HCT116 (cell line): ENCODE data around the gene APOL4.

Experiments used
- CTCF ChIP-seq, 3 experiments: fragments of 200-600 bp in 1 of 3; sonication (generic) in 1 of 3; IDR thresholded peaks in 2 of 3; conservative IDR thresholded peaks in 1 of 3; 2 replicates each; pipeline ENCODE4 v1.5.1; 2012 to 2017; ENCODE audit warnings: low read depth in 2 of 3, low read length in 2 of 3, antibody characterized with exemption in 1 of 3, borderline replicate concordance in 1 of 3, control low read depth in 1 of 3, mild to moderate bottlenecking in 1 of 3, mixed read lengths in 1 of 3, mixed run types in 1 of 3, moderate library complexity in 1 of 3; ENCODE audit not compliant: insufficient read depth in 1 of 3
- EZH2 ChIP-seq: fragments of 200-600 bp; sonication (generic); IDR thresholded peaks from 2 replicates; pipeline ENCODE4 v1.6.1; 2017; ENCODE audit warnings: antibody characterized with exemption, mixed run types
- MAX ChIP-seq: IDR thresholded peaks from 2 replicates; pipeline ENCODE4 v1.6.1; 2012
- POLR2A ChIP-seq: IDR thresholded peaks from 2 replicates; pipeline ENCODE4 v1.7.0; 2011; ENCODE audit warnings: borderline replicate concordance; ENCODE audit not compliant: insufficient read depth, insufficient read length; ENCODE audit errors: extremely low read depth
- REST ChIP-seq: IDR thresholded peaks from 2 replicates; pipeline ENCODE4 v1.6.1; 2012; ENCODE audit warnings: low read depth
- SP1 ChIP-seq: IDR thresholded peaks from 2 replicates; pipeline ENCODE4 v1.6.1; 2012; ENCODE audit warnings: low read depth
- YY1 ChIP-seq: IDR thresholded peaks from 2 replicates; pipeline ENCODE4 v1.6.1; 2011; ENCODE audit warnings: low read length, low read depth, moderate library complexity, mild to moderate bottlenecking; ENCODE audit not compliant: insufficient replicate concordance; ENCODE audit errors: extremely low read depth
- ZBTB33 ChIP-seq: IDR thresholded peaks from 2 replicates; pipeline ENCODE4 v1.6.1; 2011; ENCODE audit warnings: mild to moderate bottlenecking, low read length, moderate library complexity; ENCODE audit not compliant: insufficient replicate concordance; ENCODE audit errors: extremely low read depth
- ZNF274 ChIP-seq: fragments of 200-500 bp; sonication (Bioruptor generic); IDR thresholded peaks from 2 replicates; pipeline ENCODE4 v1.6.1; 2014; ENCODE audit warnings: mild to moderate bottlenecking, low read depth, low read length, inconsistent platforms

GRCh38 chr22:36144886-36145541 lies 56.6 kb downstream of the APOL4 start:
- TF ChIP-seq CTCF (IDR thresholded peaks at IDR 0.05 in 2 of 3, conservative IDR thresholded peaks at IDR 0.05 in 1 of 3; ENCODE audit: borderline replicate concordance in 1 of 3, insufficient read depth in 1 of 3, low read depth in 2 of 3, low read length in 2 of 3): peak; percentile 72 to 80 (median 78); a peak in 5 of 6 replicates
- TF ChIP-seq EZH2: no peak
- no peak for TF ChIP-seq POLR2A
- no peak for TF ChIP-seq REST
- TF ChIP-seq ZBTB33: no peak
- TF ChIP-seq YY1: no peak
- no peak for TF ChIP-seq ZNF274
- no peak for TF ChIP-seq MAX
- no peak for TF ChIP-seq SP1
